Activated B cell treated with CpG ODN at 0.5 μM for 24 hours (primary cell): ENCODE data around the gene DYNLT1. TPM values are rescaled to one million over a fixed set of nuclear protein-coding genes. Genes with fewer than 3 reads are reported as not detected.

ENCODE experiments used
- ATAC-seq: fragments of 200-7000 bp; cut with Tn5 transposase; one replicate; pipeline ENCODE4 v1.10.0; 2021; ENCODE audit warnings: low read depth, mild to moderate bottlenecking, moderate library complexity
- CTCF ChIA-PET: fragments of 350-600 bp; sonication (Branson Sonifier 250); formaldehyde crosslinking; loops from one replicate; lab custom pipeline; 2021; ENCODE audit warnings: antibody characterized with exemption; lab: Charles Lee
- POLR2A ChIA-PET: fragments of 350-600 bp; sonication (Branson Sonifier 250); formaldehyde crosslinking; loops from one replicate; lab custom pipeline; 2021; ENCODE audit warnings: antibody characterized with exemption; lab: Charles Lee
- DNase-seq: peaks from one replicate; pipeline ENCODE4 v3.0.0; 2022
- H3K27ac Mint-ChIP-seq: one replicate; pipeline ENCODE4 v1.8.0; 2020; ENCODE audit warnings: mixed read lengths
- H3K27me3 Mint-ChIP-seq: one replicate; pipeline ENCODE4 v1.8.0; 2021; ENCODE audit warnings: mixed read lengths
- H3K36me3 Mint-ChIP-seq: one replicate; pipeline ENCODE4 v1.8.0; 2021; ENCODE audit warnings: low read depth, mixed read lengths
- H3K4me1 Mint-ChIP-seq: one replicate; pipeline ENCODE4 v1.8.0; 2021; ENCODE audit warnings: mixed read lengths
- H3K4me3 Mint-ChIP-seq: one replicate; pipeline ENCODE4 v1.8.0; 2020; ENCODE audit warnings: mild to moderate bottlenecking, mixed read lengths
- H3K9me3 Mint-ChIP-seq: one replicate; pipeline ENCODE4 v1.8.0; 2020; ENCODE audit warnings: mixed read lengths
- intact Hi-C: fragments of 100-400 bp; cut with micrococcal nuclease; formaldehyde crosslinking; loops from one replicate; pipeline ENCODE4 v1.15.1; 2024
- total RNA-seq: library from RNA; stranded (reverse); gene quantifications from 2 replicates; pipeline ENCODE4 v1.2.3, GENCODE V29; 2022
- TF ChIP-seq, protein P1 (sequence below): fragments of 200-600 bp; IDR thresholded peaks from one replicate; pipeline ENCODE4 v1.8.0; 2022; ENCODE audit warnings: antibody characterized with exemption, mild to moderate bottlenecking

The DYNLT1 gene
- total RNA-seq, 1 donor from 2014 or later, result 43.9 TPM

- ATAC-seq, result peak; percentile 69
- Mint-ChIP-seq H3K27ac (peak overlapping the region; percentile 70), H3K36me3 (no peaks in the 10 kb centered on the region), H3K4me1 (peaks cover 17% of the 10 kb centered on the region), H3K9me3 (no peaks in the 10 kb centered on the region), H3K4me3 (peak overlapping the region; percentile 16), H3K27me3 (peaks cover 6% of the 10 kb centered on the region)
- no peak for DNase-seq
- TF ChIP-seq, protein P1, sequence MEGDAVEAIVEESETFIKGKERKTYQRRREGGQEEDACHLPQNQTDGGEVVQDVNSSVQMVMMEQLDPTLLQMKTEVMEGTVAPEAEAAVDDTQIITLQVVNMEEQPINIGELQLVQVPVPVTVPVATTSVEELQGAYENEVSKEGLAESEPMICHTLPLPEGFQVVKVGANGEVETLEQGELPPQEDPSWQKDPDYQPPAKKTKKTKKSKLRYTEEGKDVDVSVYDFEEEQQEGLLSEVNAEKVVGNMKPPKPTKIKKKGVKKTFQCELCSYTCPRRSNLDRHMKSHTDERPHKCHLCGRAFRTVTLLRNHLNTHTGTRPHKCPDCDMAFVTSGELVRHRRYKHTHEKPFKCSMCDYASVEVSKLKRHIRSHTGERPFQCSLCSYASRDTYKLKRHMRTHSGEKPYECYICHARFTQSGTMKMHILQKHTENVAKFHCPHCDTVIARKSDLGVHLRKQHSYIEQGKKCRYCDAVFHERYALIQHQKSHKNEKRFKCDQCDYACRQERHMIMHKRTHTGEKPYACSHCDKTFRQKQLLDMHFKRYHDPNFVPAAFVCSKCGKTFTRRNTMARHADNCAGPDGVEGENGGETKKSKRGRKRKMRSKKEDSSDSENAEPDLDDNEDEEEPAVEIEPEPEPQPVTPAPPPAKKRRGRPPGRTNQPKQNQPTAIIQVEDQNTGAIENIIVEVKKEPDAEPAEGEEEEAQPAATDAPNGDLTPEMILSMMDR, result no peak
- POLR2A ChIA-PET, result interaction anchor here (0.9 to 1.0 kb wide), 3 partner anchors 17 to 24 kb away, joined by 5 to 7 read pairs (median 6); partner anchors contain the start of gene DYNLT1
- intact Hi-C loops, result loop anchor here (2.0 kb wide), 2 partner anchors 13 to 15 kb away; no protein-coding TSS in a partner anchor
- CTCF ChIA-PET, result interaction anchor here (0.9 kb wide), 1 partner anchor 24 kb away, joined by 6 read pairs; no protein-coding TSS in a partner anchor
Observed at GRCh38 chr6:158667360-158667981, 22.9 kb upstream of the DYNLT1 start.

- no peaks in the 10 kb centered on the region for H3K36me3 Mint-ChIP-seq
- intact Hi-C loops, result loop anchor here (2.0 kb wide), 2 partner anchors 14 kb away; no protein-coding TSS in a partner anchor
- DNase-seq (no peak), ATAC-seq (peak; percentile 57)
- CTCF ChIA-PET, result interaction anchor here (0.9 kb wide), 1 partner anchor 25 kb away, joined by 6 read pairs; no protein-coding TSS in a partner anchor
- peak overlapping the region; percentile 16 for H3K4me3 Mint-ChIP-seq
- TF ChIP-seq, protein P1, result no peak
- H3K4me1 Mint-ChIP-seq, result peaks cover 17% of the 10 kb centered on the region
- no peaks in the 10 kb centered on the region for H3K9me3 Mint-ChIP-seq
- POLR2A ChIA-PET, result interaction anchor here (0.9 to 1.0 kb wide), 3 partner anchors 16 to 24 kb away, joined by 5 to 7 read pairs (median 6); partner anchors contain the start of gene DYNLT1
- H3K27me3 Mint-ChIP-seq, result peaks cover 9% of the 10 kb centered on the region
- peak overlapping the region; percentile 70 for H3K27ac Mint-ChIP-seq
Observed at GRCh38 chr6:158666628-158667359, 22.3 kb upstream of the DYNLT1 start.

- no peaks in the 10 kb centered on the region for H3K9me3 Mint-ChIP-seq
- intact Hi-C loops, result no loop called here
- ChIA-PET POLR2A (no interaction called here), CTCF (interaction anchor here (1.0 kb wide), 1 partner anchor 26 kb away, joined by 3 read pairs; no protein-coding TSS in a partner anchor)
- H3K27me3 Mint-ChIP-seq, result peaks cover 9% of the 10 kb centered on the region
- TF ChIP-seq, protein P1, result no peak
- H3K36me3 Mint-ChIP-seq, result no peaks in the 10 kb centered on the region
- no peak for DNase-seq
- no peak overlapping the region for H3K4me3 Mint-ChIP-seq
- no peak overlapping the region for H3K27ac Mint-ChIP-seq
- no peak for ATAC-seq
- H3K4me1 Mint-ChIP-seq, result peaks cover 20% of the 10 kb centered on the region
Observed at GRCh38 chr6:158665332-158665731, 20.8 kb upstream of the DYNLT1 start.

DNA sequence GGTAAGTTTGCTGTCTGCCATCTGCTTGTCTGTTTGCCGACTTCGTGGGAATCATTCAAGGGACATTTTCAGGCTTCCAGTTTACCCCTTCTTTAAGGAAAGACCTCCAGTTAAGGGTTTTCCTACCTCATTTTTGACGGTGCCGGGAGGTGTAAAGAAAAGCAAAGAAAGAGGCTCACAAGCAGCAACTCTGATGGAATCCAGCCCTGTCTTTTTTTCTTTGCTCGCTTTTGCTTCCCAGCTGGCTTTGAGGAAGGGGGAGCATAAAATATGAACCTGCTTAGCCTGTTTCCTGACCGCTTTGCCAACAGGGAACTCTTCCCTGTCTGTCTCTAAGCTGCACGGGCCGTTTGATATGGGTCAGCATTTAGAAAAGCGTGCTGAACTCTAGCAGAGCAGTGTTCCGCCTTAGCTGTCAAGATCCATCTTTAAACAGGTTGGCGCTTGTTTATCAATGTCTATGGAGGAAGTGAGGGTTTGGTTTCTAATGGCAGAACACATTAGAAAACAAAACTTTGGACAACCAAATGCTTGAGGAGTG, 19.2 kb upstream of the DYNLT1 start:
- intact Hi-C loops, result no loop called here
- CTCF ChIA-PET, result interaction anchor here (0.6 kb wide), 2 partner anchors 19 to 506 kb away, joined by 3 read pairs; no protein-coding TSS in a partner anchor
- POLR2A ChIA-PET, result no interaction called here
- H3K27me3 Mint-ChIP-seq, result peaks cover 9% of the 10 kb centered on the region
- DNase-seq (no peak), ATAC-seq (no peak)
- H3K4me3 Mint-ChIP-seq, result no peak overlapping the region
- H3K27ac Mint-ChIP-seq, result no peak overlapping the region
- TF ChIP-seq, protein P1, result no peak
- H3K9me3 Mint-ChIP-seq, result no peaks in the 10 kb centered on the region
- H3K36me3 Mint-ChIP-seq, result no peaks in the 10 kb centered on the region
- H3K4me1 Mint-ChIP-seq, result peaks cover 23% of the 10 kb centered on the region
